KMS-11 (cell line): ENCODE results near the gene GTF2F2.

Experiments
- H2AFZ ChIP-seq: fragments of 200-600 bp; sonication (generic); 2 replicates; pipeline ENCODE4 v1.6.1; 2016; ENCODE audit warnings: antibody characterized with exemption, mixed run types, low read depth
- H3K27ac ChIP-seq: fragments of 200-600 bp; sonication (generic); 2 replicates; pipeline ENCODE4 v1.6.1; 2016; ENCODE audit warnings: mild to moderate bottlenecking, mixed run types
- H3K27me3 ChIP-seq: fragments of 200-600 bp; sonication (generic); 2 replicates; pipeline ENCODE4 v1.6.1; 2017; ENCODE audit warnings: mild to moderate bottlenecking, low read depth, mixed run types, moderate library complexity; ENCODE audit not compliant: insufficient read depth
- H3K36me3 ChIP-seq: fragments of 200-600 bp; sonication (generic); 2 replicates; pipeline ENCODE4 v1.6.1; 2017; ENCODE audit warnings: mild to moderate bottlenecking, mixed run types; ENCODE audit not compliant: insufficient read depth
- H3K4me1 ChIP-seq: fragments of 200-600 bp; sonication (generic); 2 replicates; pipeline ENCODE4 v1.6.1; 2016; ENCODE audit warnings: mild to moderate bottlenecking, low read depth, mixed run types; ENCODE audit not compliant: poor library complexity, severe bottlenecking
- H3K4me2 ChIP-seq: fragments of 200-600 bp; sonication (generic); 2 replicates; pipeline ENCODE4 v1.7.0; 2016; ENCODE audit warnings: mild to moderate bottlenecking, mixed run types
- H3K4me3 ChIP-seq: fragments of 200-600 bp; sonication (generic); IDR thresholded peaks from 2 replicates; pipeline ENCODE4 v1.6.1; 2017; ENCODE audit warnings: low read depth, low read length, mixed read lengths; ENCODE audit not compliant: insufficient read depth
- H3K79me2 ChIP-seq: fragments of 200-600 bp; sonication (generic); 2 replicates; pipeline ENCODE4 v1.6.1; 2016; ENCODE audit warnings: low read depth, mixed run types; ENCODE audit not compliant: insufficient read depth
- H3K9ac ChIP-seq: fragments of 200-600 bp; sonication (generic); 2 replicates; pipeline ENCODE4 v1.6.1; 2016; ENCODE audit warnings: mild to moderate bottlenecking, mixed run types
- H4K20me1 ChIP-seq: fragments of 200-600 bp; sonication (generic); 2 replicates; pipeline ENCODE4 v1.6.1; 2016; ENCODE audit warnings: mild to moderate bottlenecking, mixed run types; ENCODE audit not compliant: insufficient read depth
- TF ChIP-seq, protein P1 (sequence below): fragments of 200-600 bp; sonication (generic); conservative IDR thresholded peaks from 2 replicates; pipeline ENCODE4 v1.6.1; 2017; ENCODE audit warnings: low read depth, mild to moderate bottlenecking, antibody characterized with exemption, low read length, moderate library complexity, mixed read lengths

Gene GTF2F2

DNA sequence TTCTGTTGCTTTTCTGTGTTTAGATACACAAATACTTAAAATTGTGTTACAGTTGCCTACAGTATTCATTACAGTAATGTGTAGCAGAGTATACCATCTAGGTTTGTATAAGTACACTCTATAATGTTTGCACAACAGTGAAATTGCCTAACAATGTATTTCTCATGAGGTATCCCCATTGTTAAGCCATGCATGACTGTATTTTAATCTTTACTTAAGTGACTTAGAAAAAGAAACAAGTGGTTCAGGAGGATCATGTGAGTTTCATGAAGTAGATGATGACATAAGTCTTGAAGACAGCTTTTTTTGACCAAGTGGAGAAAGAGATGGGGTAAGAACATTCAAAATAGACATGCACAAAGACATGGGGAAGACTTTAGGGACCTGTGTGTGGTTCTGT, 88.9 kb downstream of the GTF2F2 start:
- Histone ChIP-seq H3K27ac (no peak overlapping the region), H3K4me2 (no peak overlapping the region)
- TF ChIP-seq, protein P1, sequence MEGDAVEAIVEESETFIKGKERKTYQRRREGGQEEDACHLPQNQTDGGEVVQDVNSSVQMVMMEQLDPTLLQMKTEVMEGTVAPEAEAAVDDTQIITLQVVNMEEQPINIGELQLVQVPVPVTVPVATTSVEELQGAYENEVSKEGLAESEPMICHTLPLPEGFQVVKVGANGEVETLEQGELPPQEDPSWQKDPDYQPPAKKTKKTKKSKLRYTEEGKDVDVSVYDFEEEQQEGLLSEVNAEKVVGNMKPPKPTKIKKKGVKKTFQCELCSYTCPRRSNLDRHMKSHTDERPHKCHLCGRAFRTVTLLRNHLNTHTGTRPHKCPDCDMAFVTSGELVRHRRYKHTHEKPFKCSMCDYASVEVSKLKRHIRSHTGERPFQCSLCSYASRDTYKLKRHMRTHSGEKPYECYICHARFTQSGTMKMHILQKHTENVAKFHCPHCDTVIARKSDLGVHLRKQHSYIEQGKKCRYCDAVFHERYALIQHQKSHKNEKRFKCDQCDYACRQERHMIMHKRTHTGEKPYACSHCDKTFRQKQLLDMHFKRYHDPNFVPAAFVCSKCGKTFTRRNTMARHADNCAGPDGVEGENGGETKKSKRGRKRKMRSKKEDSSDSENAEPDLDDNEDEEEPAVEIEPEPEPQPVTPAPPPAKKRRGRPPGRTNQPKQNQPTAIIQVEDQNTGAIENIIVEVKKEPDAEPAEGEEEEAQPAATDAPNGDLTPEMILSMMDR: no peak

DNA sequence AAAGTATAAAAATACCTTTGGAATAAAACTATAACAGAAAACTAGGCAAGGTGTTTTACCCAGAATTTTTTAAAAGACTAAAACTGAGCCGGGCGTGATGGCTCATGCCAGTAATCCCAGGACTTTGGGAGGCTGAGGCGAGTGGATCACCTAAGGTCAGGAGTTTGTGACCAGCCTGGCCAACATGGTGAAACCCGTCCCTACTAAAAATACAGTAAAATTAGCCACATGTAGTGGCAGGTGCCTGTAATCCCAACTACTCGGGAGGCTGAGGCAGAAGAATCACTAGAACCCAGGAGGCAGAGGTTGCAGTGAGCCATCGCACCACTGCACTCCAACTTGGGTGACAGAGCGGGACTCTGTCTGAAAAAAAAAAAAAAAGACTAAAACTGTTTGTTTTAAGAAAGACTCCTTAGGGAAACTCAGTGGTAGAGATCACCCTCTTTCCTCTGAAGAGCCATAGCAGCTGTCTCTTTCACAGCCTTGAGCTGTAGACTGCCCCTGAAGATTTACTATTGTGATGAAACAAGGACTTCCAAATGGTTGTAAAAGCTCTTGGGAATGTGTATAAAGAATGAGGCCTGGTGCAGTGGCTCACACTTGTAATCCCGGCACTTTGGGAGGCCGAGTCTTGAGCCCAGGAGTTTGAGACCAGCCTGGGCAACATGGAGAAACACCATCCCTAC, 95.2 kb downstream of the GTF2F2 start:
- no peaks in the 10 kb centered on the region for H3K79me2 ChIP-seq
- no peaks in the 10 kb centered on the region for H3K27me3 ChIP-seq
- no peaks in the 10 kb centered on the region for H4K20me1 ChIP-seq
- H3K4me3 ChIP-seq: no peak overlapping the region
- H2AFZ ChIP-seq: no peak overlapping the region
- H3K4me1 ChIP-seq: peaks cover 34% of the 10 kb centered on the region
- no peak overlapping the region for H3K4me2 ChIP-seq
- H3K36me3 ChIP-seq: no peaks in the 10 kb centered on the region
- H3K9ac ChIP-seq: no peak overlapping the region
- TF ChIP-seq, protein P1: no peak
- no peak overlapping the region for H3K27ac ChIP-seq

More for the DNA sequence above, 88.9 kb downstream of the GTF2F2 start:
- Histone ChIP-seq H3K27me3 (no peaks in the 10 kb centered on the region), H3K4me1 (peaks cover 13% of the 10 kb centered on the region), H3K9ac (no peak overlapping the region), H4K20me1 (no peaks in the 10 kb centered on the region), H3K36me3 (no peaks in the 10 kb centered on the region), H3K79me2 (no peaks in the 10 kb centered on the region), H2AFZ (no peak overlapping the region), H3K4me3 (no peak overlapping the region)

DNA sequence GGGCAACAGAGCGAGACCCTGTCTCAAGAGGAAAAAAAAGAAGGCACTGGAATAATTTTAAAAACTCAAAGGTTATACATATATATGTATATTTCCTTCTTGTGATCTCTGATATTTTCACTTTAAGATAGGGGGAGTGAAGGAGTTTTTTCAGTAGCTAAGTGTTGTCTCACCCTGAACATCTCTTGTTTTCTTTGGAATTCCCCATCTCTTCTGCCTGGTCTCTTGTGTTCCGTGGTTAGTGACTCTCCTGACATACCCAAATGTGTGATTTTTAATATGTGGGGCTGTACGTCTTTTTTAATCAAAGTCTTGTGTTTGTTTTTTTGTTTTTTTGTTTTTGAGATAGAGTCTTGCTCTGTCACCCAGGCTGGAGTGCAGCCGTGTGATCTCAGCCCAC, 95.9 kb downstream of the GTF2F2 start:
- TF ChIP-seq, protein P1: no peak
- Histone ChIP-seq H3K27ac (no peak overlapping the region), H3K4me1 (peaks cover 34% of the 10 kb centered on the region), H3K4me3 (no peak overlapping the region), H3K27me3 (no peaks in the 10 kb centered on the region), H3K36me3 (no peaks in the 10 kb centered on the region), H3K9ac (no peak overlapping the region), H4K20me1 (no peaks in the 10 kb centered on the region), H2AFZ (no peak overlapping the region), H3K4me2 (no peak overlapping the region), H3K79me2 (no peaks in the 10 kb centered on the region)

DNA sequence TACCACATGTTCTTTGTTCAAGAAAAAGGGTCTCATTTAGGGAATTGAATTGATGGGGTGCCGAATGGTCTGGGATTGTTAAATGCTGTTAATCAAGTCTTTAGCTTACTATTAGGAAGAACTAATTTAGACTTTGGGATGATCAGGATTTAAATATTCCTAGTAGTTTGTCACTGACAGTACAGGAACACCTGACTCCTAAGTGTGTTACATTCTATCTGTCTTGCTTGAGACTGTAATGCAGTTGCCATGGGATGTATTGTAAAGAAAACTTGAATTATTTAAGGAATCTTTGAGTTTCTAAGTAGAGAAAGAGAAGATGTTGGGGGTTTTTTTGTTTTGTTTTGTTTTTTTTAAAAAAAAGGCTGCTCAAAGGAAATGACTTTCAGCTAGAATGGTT, 98.4 kb downstream of the GTF2F2 start:
- no peak overlapping the region for H3K9ac ChIP-seq
- H3K4me2 ChIP-seq: no peak overlapping the region
- H2AFZ ChIP-seq: no peak overlapping the region
- H3K27me3 ChIP-seq: no peaks in the 10 kb centered on the region
- H3K4me1 ChIP-seq: peaks cover 34% of the 10 kb centered on the region
- H3K27ac ChIP-seq: no peak overlapping the region
- H3K79me2 ChIP-seq: no peaks in the 10 kb centered on the region
- H3K4me3 ChIP-seq: no peak overlapping the region
- no peaks in the 10 kb centered on the region for H4K20me1 ChIP-seq
- TF ChIP-seq, protein P1: no peak
- H3K36me3 ChIP-seq: no peaks in the 10 kb centered on the region
